SHP77 treated with DMSO at 0.1 percent for 48 hours (cell line): ENCODE measurements around the gene CAMK2G.
"Not testable (repeated sequence)": the region's sequence is repeated elsewhere in the genome, so short reads cannot be mapped to it uniquely, and the experiment has no call there.

Source experiments
- DNase-seq: peaks from one replicate; lab custom pipeline; 2025; lab: John Stamatoyannopoulos, UW

CAMK2G gene

GRCh38 chr10:73840056-73840402 lies 34.3 kb downstream of the CAMK2G start:
- no peak for DNase-seq

DNA sequence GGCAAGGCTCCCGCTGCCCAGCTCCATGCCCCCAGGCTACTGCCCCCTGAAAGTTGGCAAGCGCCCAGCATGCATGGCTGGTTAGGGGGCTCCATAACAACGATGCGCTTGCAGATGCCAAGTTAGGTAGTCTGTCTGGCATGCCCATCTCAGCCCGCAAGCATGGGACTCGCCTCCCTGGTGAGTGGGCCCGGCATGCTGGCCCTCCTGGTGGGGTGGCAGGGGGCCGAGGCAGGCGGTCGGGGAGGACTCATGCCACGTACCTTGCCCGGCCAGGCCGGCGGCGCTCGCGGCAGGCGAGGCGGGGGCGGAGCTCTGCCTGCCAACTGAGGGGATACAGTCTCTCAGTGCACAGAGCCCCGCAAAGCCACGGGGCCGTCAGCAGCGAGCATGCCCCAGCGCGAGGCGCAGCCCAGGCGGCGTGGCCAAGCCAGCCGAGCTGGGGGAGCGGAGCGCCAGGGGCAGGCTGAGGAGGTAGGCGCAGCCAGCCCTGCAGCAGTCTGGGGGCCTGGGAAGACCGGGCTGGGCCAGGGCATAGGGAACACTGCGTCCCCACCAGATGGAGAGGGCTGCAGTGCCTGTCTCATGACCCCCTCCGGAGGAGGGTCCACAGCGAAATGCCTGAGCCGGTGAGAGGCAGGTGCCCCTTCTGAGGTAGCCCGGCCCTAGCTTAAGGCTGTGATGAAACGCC lies 34.9 kb downstream of the CAMK2G start:
- no peak for DNase-seq

DNA sequence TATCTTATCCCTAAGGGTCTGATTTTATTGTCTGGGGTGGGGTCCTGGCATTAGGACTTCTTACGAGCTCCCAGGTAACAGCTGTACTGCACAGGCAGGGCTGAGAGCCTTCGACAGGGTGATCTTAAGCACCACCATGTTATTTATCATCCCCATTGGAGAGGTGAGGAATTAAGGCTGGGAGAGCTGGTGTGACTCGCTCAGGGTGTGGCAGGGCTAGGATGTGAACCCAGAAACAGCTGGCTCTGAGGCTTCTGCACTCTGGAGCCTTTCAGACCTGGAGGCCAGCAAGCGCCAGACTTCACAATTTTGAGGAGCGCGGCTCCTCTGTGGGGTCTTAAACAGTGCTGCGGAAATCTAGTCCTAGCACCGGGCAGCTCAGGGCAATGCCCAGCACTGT lies 35.5 kb downstream of the CAMK2G start:
- no peak for DNase-seq

- no peak for DNase-seq
These were observed 36.3 kb downstream of the CAMK2G start for GRCh38 chr10:73838008-73838567.

DNA sequence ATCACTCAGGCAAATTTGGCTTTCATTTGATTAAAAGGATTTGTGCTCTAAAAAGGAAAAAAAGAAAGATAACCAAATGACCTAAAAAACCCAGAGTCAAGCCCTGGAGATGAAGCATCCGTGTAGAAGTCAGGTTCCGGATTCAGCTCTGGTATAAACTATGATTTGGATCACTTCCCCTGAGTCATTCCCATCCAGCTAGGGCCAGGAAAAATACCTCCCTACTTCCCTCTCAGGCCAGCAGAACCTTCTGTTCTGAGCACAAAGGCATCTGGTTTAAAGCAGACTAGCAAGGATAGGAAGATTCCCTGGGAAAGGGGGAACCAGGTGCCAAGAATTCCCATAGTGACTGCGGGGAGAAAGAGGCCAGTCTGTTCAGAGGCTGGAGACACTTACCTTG lies 37.3 kb downstream of the CAMK2G start:
- no peak for DNase-seq

DNA sequence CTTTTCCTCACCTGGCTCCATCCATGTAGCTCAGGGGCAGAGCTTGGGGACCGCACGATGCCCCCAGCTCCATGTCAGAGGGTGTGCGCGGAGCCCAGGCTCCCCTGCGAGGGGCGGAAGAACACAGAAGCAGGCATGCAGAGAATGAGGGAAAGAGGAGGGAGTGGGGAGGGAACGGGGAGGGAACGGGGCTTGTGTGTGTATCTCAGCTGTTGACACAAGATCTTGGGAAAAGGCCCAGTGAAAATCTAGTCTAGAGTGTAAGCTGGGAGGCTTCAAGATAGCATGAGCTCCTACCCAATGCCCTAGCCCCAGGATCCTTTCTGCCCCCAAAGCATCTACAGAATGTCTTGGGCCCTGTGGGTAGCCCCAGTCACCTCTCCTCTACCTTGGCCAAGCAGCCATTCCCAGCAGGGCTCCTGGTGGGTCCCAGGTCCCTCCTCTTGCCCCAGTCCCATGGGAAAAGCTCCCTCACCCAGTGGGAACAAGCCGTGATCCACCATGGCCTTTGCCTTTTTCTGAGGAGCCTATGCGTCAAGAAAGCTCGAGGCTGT lies 37.9 kb downstream of the CAMK2G start:
- no peak for DNase-seq

GRCh38 chr10:73829090-73829489 lies 45.3 kb downstream of the CAMK2G start:
- DNase-seq = not testable (repeated sequence)

DNA sequence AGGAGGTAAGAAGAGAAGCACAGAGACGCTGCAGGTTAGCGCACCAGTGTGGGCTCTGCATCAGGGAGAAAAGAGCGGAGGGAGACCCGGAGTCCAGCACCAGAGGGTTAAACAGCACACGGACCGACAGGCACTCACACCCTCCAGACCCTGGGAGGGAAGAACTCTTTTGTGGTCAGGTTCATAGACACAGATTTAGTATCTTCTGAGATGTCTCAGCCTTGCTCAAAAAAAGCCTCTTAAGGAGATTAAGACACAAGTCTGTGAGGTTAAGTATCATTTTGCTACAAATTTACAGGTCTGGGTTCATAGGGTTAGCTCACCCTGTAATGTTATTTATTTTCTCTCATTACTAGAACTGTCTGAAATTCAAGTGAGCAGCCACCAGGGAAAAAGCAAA lies 46.2 kb downstream of the CAMK2G start:
- DNase-seq = no peak

DNA sequence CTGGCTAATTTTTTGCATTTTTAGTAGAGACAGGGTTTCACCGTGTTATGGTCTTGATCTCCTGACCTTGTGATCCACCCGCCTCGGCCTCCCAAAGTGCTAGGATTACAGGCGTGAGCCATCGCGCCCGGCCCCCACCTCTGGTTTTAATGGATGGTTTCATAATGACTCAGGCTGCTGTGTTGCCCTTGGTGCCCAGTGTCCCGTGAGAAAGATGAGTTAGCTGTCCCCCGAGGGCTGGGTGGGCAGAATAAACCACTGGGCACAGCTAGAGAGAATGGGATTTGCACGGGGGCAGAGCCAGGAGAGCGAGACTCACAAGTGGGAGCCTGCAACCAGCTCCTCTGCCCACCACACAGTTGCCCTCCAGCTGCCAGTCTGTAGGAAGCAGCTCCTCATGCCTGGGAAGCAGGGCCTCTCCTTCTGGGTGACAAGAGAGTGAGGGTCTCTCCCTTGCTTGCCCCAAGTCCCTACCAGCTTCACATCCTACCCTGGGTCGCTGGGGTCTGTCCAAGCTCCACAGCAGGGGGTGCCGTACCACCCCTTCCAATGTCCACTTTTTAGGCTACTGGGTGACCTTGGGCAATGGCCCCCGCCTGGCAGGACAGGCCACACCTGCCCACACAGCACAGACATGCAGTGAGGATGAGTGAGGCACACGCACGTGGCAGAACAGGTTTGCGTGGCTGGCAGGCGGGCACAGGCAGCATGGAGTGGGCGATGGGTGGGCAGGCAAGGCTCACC lies 46.8 kb downstream of the CAMK2G start:
- no peak for DNase-seq

DNA sequence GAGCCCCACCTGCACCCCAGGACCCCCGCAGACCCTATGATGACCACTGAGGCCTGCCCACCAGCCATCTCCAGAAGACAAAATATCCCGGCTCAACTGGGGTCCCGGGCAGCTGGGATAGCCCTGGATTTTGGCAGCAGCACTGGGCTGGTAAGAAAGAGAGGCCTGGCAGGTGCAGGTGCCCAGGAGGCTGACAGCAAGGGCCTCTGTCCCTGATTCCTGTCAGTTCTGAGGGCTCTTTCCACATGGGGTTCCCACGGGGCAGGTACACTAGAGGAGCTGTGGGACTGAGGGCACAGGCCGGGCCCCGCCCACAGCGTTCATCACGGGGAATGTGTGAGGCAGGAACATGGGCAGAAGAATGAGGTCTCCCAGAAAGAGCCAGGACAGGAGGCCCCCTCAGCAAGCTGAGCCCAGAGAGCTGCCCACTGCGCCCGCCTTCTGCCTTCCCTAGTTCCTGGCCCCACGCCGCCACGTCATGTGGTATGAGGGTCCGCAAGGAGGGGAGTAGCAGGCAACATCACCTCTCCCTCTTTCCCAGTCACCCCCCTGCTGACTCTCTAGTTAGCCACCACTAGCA lies 50.1 kb downstream of the CAMK2G start:
- DNase-seq = no peak

DNA sequence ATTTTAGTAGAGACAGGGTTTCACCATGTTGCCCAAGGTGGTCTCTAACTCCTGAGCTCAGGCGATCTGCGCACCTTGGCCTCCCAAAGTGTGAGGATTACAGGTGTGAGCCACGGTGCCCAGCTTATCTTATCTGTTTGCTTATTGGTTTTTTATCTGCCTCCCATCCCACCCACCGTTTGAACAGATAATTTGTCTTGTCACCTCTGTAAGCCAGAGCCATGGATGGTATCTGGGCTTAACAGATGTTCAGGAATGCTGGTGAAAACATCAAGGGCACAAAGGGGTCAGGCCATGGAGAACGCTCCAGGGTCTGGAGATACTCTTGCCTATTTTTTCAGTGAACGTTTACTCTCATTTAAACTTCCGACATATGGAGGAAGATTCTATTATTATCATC lies 51.0 kb downstream of the CAMK2G start:
- no peak for DNase-seq

DNA sequence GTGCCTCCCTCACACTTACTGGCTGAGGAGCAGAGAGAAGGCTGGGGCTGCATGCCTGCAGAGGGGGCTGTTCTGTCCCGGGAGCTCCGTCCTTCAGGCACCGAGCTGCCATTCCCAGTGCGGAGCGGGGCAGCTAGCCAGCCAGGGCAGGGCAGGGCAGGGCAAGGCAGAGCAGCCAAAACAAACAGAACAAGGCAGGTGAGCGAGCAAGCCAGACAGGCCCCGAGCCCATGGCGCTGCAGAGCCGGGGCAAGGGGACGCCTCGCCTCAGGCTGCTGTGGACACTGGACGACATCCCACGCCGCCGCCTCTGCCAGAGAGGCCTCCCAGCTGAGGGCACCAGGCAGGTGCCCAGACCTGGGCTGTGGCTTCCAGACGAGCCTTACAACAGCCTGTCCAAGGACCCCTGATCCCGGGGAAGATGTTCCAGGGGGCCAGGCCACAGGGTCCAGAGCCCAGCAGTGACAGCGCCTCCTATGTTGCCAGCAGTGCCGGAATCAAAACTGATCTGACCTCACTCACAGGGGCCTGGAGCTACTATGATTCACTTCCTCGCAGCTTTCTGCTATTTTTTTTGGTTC lies 54.8 kb downstream of the CAMK2G start:
- no peak for DNase-seq

GRCh38 chr10:73819081-73819480 lies 55.3 kb downstream of the CAMK2G start:
- no peak for DNase-seq

DNA sequence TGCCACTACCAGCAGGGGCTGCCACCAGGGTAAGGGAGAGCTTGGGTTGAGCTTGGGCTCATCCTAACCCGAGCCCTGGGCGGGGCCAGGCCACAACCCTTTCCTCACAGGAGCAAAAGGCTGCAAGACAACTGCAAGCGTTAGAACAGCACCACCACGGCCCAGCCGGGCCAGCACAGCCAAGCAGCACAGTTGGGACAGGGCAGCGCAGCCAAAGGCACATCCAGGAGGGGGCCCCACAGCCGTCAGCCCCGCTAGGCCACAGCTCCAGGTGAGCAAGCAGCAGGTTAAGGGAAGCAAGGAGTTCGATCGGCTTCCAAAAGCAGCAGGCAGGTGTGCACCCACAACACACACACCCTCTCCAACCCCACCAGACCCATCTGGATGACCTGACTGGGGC lies 56.0 kb downstream of the CAMK2G start:
- no peak for DNase-seq

GRCh38 chr10:73817826-73818225 lies 56.5 kb downstream of the CAMK2G start:
- DNase-seq = no peak

DNA sequence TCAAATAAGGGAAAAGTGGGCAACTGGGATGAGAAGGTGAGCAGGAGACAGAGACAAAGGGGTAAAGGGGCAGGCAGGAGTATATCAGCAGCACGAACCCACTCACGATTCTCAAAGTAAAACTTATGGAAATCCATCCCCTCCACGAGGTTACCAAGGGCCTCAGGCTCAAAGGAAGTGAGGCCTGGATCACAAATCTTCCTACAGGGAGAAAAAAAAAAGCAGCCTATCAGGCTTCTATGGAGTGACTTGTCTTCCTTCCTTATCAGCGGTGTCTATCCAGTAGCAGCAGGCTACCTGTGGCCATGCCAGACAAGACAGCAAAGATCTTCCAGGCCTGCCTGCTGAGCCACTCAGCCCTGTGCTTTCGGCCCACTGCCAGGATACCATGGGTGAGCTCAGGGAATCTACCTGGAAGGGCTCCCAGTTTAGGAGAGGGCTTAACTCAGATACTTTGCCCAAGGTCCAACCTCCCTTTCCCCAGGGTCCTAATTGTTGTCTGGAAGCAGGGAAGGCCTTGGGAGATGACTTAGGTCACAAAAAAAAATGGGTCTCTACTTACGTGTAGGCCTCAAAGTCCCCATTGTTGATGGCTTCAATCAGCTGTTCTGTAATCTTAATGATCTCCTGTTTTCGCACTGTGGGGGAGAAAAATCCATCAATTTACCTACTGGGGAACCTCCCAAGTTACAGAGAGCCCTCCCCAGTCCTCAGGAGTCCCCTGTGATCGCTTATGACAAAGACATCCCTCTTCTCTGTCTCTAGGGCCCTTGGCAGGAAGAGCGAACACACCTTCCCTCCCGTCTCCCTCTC lies 57.2 kb downstream of the CAMK2G start:
- no peak for DNase-seq

DNA sequence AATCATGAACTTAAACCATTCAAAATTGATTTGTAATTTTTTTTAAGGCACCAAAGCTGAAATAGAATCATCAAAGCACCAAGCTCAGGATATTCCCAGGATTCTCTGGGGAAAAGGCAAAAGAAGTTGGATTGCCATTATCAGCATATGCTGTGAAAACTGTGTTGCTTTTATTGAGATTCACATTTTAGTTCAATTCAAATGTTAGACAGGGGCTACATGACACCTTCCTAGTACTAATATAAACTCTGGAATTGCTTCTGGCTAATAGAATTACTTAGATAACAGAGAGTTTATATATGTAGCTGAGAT lies 58.7 kb downstream of the CAMK2G start:
- no peak for DNase-seq

GRCh38 chr10:73814896-73815718 lies 59.2 kb downstream of the CAMK2G start:
- DNase-seq = no peak

DNA sequence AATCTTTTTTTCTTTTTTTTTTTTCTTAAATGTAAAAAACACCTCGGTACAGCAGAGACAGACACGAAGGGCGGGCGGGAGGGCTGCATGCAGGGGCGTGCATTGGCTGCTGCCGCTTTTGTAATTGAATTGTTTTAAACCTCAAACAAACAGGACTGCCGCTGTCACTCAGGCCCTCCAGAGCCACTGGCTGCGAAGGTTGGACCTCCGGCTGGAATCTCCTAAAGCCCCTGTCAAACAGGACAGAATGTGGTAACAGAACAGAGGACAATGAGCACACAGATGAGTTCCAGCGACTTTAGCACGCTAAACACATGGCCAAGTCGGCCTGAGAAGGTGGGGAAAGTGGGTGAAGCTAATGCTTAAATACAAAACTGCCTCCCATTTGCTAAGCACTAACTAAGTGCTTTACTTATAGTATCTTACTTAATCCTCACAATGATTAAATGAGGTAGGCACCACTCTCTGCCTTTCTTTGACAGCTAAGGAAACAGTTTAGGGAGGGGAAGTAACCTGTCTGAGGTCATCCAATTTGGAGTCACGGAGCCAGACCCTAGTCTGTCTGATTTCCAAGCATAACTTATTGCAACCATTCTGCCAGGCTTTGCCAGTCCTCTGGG lies 60.0 kb downstream of the CAMK2G start:
- DNase-seq = no peak

DNA sequence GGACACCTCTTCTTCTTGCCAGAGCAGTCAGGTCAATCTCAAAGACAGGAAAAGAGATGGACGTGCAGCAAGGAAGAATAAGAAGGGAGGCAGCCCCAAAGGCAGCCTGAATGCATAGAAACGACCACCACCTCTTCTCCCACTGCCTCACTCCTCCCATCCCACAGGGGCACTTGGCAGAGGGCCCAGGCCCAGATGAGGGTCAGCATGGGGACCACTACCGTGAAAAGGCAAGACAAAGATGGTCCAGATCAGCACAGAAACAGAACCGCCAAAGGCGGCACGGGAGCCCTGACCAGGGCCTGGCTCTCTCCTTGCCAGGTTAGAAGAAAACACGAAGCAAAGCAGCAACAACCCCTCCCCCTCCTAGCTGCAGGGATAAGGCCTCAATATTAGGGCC lies 61.0 kb downstream of the CAMK2G start:
- DNase-seq = no peak

DNA sequence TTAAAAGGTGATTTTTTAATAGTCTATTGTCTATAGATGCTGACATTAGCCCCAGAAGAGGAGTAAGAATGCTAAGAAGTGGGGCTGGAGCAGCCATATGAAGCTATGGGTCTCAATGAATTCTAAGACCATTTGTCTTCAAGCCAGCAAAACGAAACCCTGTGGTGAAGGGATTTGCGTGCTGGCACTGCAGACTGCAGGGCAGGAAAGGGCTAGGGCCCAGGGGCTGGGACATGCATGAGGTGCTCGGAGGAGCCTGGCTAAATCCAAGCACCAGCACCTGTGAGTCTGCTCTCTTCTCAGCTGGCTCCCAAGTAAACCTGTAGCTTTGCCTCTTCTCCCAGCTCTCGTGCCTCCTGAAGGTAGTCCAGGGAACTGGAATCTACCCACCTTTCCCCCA lies 61.7 kb downstream of the CAMK2G start:
- DNase-seq = no peak
